Testis (tissue), 3 donors: ENCODE measurements around the gene ACYP2. TPM values are rescaled to one million over a fixed set of nuclear protein-coding genes. Genes with fewer than 3 reads are reported as not detected.

Experiments
- DNase-seq: peaks from one replicate; pipeline ENCODE4 v3.0.0-alpha.2; 2019
- H3K27ac ChIP-seq, 2 donors: fragments of 200-600 bp; sonication (generic); one replicate each; pipeline ENCODE4 v1.5.1; 2019
- H3K27me3 ChIP-seq: fragments of 200-600 bp; sonication (generic); one replicate; pipeline ENCODE4 v1.5.1; 2019
- H3K36me3 ChIP-seq: fragments of 200-600 bp; sonication (generic); one replicate; pipeline ENCODE4 v1.5.1; 2017; ENCODE audit warnings: low read depth; ENCODE audit errors: missing control alignments
- H3K4me1 ChIP-seq: fragments of 200-600 bp; sonication (generic); one replicate; pipeline ENCODE4 v1.5.1; 2019
- H3K4me3 ChIP-seq, 2 donors: fragments of 200-600 bp; sonication (generic); one replicate each; pipeline ENCODE4 v1.5.1; 2017 to 2019
- H3K9me3 ChIP-seq: fragments of 200-600 bp; sonication (generic); one replicate; pipeline ENCODE4 v1.5.1; 2017
- POLR2A ChIP-seq: fragments of 450-650 bp; IDR thresholded peaks from one replicate; pipeline ENCODE4 v1.6.1; 2017; ENCODE audit warnings: antibody characterized with exemption, mild to moderate bottlenecking, moderate library complexity
- WGBS, 2 donors: methylation state at CpG; one replicate each; pipeline ENCODE4 v1.1.5; 2018; 5-methylcytosine and 5-hydroxymethylcytosine counted together
- intact Hi-C: fragments of 100-400 bp; cut with DNase I; formaldehyde crosslinking; loops from one replicate; pipeline ENCODE4 v1.15.1; 2023; ENCODE audit warnings: low total_unique reads
- polyA plus RNA-seq: library from polyadenylated mRNA; stranded (reverse); fragments of 350-450 nt; fragmentation: Illumina TruSeq; extraction: RNeasy Lipid Tissue Mini Kit (QIAGEN cat#74804); gene quantifications from one replicate; pipeline ENCODE4 v1.2.3, GENCODE V29; 2014; ENCODE audit warnings: low read depth, low replicate concordance; ENCODE audit not compliant: insufficient read depth
- total RNA-seq, 2 donors: library from RNA; depleted of rRNA; stranded (reverse); fragments of >200 nt; gene quantifications; one replicate each; pipeline ENCODE4 v1.2.3, GENCODE V29; 2016
- TF ChIP-seq, protein P1 (sequence below), 3 experiments: fragments of 450-650 bp in 2 of 3; fragments of 200-600 bp in 1 of 3; sonication (generic) in 1 of 3; IDR thresholded peaks; one replicate each; pipeline ENCODE4 v1.5.1; 2016 to 2019; ENCODE audit warnings: antibody characterized with exemption in 3 of 3, mild to moderate bottlenecking in 2 of 3, moderate library complexity in 1 of 3

Gene ACYP2
- total and polyA plus RNA-seq, 3 donors from 2014 or later: 23.2 to 36.2 (median 34.5) TPM

- no peak overlapping the region for H3K27ac ChIP-seq
- no peak for DNase-seq
- WGBS, 2 donors: 89 to 90% methylated on average over 5 to 6 of the region's 6 CpGs
- H3K4me3 ChIP-seq: no peak overlapping the region
- no peaks in the 10 kb centered on the region for H3K36me3 ChIP-seq
- intact Hi-C loops: no loop called here
- no peaks in the 10 kb centered on the region for H3K27me3 ChIP-seq
- TF ChIP-seq POLR2A: no peak
- TF ChIP-seq, protein P1, sequence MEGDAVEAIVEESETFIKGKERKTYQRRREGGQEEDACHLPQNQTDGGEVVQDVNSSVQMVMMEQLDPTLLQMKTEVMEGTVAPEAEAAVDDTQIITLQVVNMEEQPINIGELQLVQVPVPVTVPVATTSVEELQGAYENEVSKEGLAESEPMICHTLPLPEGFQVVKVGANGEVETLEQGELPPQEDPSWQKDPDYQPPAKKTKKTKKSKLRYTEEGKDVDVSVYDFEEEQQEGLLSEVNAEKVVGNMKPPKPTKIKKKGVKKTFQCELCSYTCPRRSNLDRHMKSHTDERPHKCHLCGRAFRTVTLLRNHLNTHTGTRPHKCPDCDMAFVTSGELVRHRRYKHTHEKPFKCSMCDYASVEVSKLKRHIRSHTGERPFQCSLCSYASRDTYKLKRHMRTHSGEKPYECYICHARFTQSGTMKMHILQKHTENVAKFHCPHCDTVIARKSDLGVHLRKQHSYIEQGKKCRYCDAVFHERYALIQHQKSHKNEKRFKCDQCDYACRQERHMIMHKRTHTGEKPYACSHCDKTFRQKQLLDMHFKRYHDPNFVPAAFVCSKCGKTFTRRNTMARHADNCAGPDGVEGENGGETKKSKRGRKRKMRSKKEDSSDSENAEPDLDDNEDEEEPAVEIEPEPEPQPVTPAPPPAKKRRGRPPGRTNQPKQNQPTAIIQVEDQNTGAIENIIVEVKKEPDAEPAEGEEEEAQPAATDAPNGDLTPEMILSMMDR (IDR thresholded peaks at IDR 0.05): no peak
- H3K4me1 ChIP-seq: no peaks in the 10 kb centered on the region
- no peaks in the 10 kb centered on the region for H3K9me3 ChIP-seq
These were observed 33.8 kb upstream of the ACYP2 start for GRCh38 chr2:54081574-54081973.

GRCh38 chr2:54083021-54083420, 32.4 kb upstream of the ACYP2 start:
- Histone ChIP-seq H3K4me3 (no peak overlapping the region), H3K27ac (no peak overlapping the region), H3K9me3 (no peaks in the 10 kb centered on the region), H3K4me1 (no peaks in the 10 kb centered on the region), H3K27me3 (no peaks in the 10 kb centered on the region), H3K36me3 (no peaks in the 10 kb centered on the region)
- no peak for DNase-seq
- intact Hi-C loops: no loop called here
- no peak for TF ChIP-seq POLR2A
- TF ChIP-seq, protein P1 (IDR thresholded peaks at IDR 0.05): no peak
- 86 to 88% methylated on average over 6 of the region's 6 CpGs for WGBS, 2 donors

GRCh38 chr2:54083445-54083844, 32.0 kb upstream of the ACYP2 start:
- Histone ChIP-seq H3K9me3 (no peaks in the 10 kb centered on the region), H3K4me1 (no peaks in the 10 kb centered on the region), H3K27ac (no peak overlapping the region), H3K27me3 (no peaks in the 10 kb centered on the region), H3K4me3 (no peak overlapping the region), H3K36me3 (no peaks in the 10 kb centered on the region)
- no peak for TF ChIP-seq POLR2A
- TF ChIP-seq, protein P1 (IDR thresholded peaks at IDR 0.05): no peak
- WGBS, 2 donors: 79 to 93% methylated on average over 1 of the region's 1 CpG
- intact Hi-C loops: no loop called here
- no peak for DNase-seq

- WGBS, 2 donors: 71 to 74% methylated on average over 3 of the region's 3 CpGs
- TF ChIP-seq POLR2A: no peak
- TF ChIP-seq, protein P1 (IDR thresholded peaks at IDR 0.05): peak in 1 of 3 experiments; percentile 26
- Histone ChIP-seq H3K9me3 (no peaks in the 10 kb centered on the region), H3K27me3 (no peaks in the 10 kb centered on the region), H3K4me1 (no peaks in the 10 kb centered on the region), H3K27ac (no peak overlapping the region), H3K36me3 (no peaks in the 10 kb centered on the region), H3K4me3 (no peak overlapping the region)
- intact Hi-C loops: no loop called here
- DNase-seq: peak; percentile 44
These were observed 30.8 kb upstream of the ACYP2 start for GRCh38 chr2:54084600-54084999.

DNA sequence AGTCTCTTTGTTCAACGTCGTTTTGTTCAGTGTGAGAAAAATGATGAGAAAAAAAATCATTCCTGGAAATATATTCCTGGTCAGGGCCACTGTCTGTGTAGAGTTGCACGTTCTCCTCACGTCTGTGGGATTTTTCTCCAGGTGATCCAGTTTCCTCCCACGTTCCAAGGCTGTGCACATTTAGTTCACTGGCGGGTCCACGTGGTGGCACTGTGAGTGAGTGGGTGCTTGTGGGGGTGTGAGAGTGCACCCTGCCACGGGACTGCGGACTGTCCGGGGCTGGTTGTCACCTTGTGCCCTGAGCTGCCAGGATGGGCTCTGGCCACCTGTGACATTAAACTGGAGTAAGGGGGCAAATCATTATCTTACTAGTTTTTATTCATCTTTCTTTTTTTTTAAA, 30.3 kb upstream of the ACYP2 start:
- no peak for TF ChIP-seq POLR2A
- TF ChIP-seq, protein P1 (IDR thresholded peaks at IDR 0.05): no peak
- 66 to 82% methylated on average over 10 of the region's 10 CpGs for WGBS, 2 donors
- Histone ChIP-seq H3K4me1 (no peaks in the 10 kb centered on the region), H3K4me3 (no peak overlapping the region), H3K36me3 (no peaks in the 10 kb centered on the region), H3K27me3 (no peaks in the 10 kb centered on the region), H3K9me3 (no peaks in the 10 kb centered on the region), H3K27ac (no peak overlapping the region)
- DNase-seq: no peak
- intact Hi-C loops: no loop called here
